ENCODE data around the gene BTBD9. TPM values are rescaled to one million over a fixed set of nuclear protein-coding genes. Genes with fewer than 3 reads are reported as not detected.

The BTBD9 gene
- total RNA-seq, 1 experiment from 2014 or later = 8.9 TPM

DNA sequence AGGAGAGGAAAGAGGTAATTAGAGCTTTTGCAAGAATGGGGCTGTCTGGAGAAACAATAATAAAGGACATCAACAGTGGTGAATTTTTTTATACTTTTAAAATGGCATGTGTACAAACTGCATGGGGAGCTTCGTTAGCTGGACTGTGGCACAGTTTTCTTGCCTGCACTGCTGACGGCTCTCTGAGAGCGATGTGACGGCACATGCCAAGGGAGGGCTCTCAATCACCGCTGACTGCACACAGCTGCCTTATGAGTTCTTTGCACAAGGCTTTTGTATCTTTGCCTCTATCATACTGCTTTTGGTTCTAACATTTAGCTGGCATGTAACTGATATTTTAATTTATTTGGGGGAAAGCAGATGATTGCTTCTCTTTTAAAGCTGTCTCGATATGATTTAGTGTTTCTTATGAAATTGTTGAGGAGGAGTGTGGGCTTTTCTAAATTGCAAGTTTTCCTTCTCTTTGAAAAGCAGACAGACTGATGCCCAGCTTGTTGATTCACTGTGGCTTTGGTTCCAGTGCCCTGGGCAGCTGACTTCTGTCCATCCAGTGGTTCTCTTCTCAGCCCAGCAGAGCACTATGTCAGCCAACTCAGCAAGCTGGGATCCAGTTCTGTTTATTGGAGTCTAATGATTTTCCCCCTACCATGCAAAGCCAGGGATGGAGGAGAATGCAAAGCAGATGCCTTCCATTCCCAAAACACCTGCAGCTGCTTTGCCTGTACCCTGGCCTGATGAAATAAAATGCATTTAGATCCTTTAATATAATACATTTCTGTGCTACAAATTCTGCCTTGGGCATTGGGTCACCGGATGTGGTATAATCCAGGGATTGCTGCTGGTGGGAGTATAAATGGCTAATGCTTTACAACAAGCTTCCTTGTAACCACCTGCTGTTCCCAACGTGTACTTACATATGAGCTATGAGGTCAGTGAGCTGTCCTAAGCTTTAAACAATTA lies 496.3 kb downstream of the BTBD9 start:
- H3K23ac ChIP-seq (ENCODE audit: insufficient read length, low read depth, low read length) = no peak overlapping the region
- no CpG with 5 or more reads among the region's 8 CpGs for WGBS (ENCODE audit: extremely low coverage, insufficient read length, low lambda C conversion rate)
- H2AK5ac ChIP-seq (ENCODE audit: insufficient read length, low read length) = no peak overlapping the region
- H3K9me3 Mint-ChIP-seq = no peaks in the 10 kb centered on the region
- H3K4me3 Mint-ChIP-seq = no peak overlapping the region
- H3K27me3 Mint-ChIP-seq (ENCODE audit: low read depth) = no peaks in the 10 kb centered on the region
- no peak overlapping the region for H3K4ac ChIP-seq (ENCODE audit: low read depth, low read length)
- H3K14ac ChIP-seq (ENCODE audit: insufficient read depth, low read length) = no peak overlapping the region
- H3K27ac ChIP-seq (ENCODE audit: insufficient read length, low read depth, low read length) = no peak overlapping the region
- H4K91ac ChIP-seq (ENCODE audit: insufficient read length, low read depth, low read length) = no peak overlapping the region
- no peak overlapping the region for H2BK20ac ChIP-seq (ENCODE audit: low read depth, low read length, poor library complexity, severe bottlenecking)
- H2AFZ ChIP-seq (ENCODE audit: low read length) = no peak overlapping the region
- H3K4me2 ChIP-seq (ENCODE audit: insufficient read depth, insufficient read length, low read length) = no peak overlapping the region
- H4K5ac ChIP-seq (ENCODE audit: insufficient read length, low read depth, low read length) = no peak overlapping the region
- H3K4me1 ChIP-seq (ENCODE audit: insufficient read depth, low read length) = no peaks in the 10 kb centered on the region; the same call in 1 of the 2 replicates
- no peaks in the 10 kb centered on the region for H4K20me1 ChIP-seq (ENCODE audit: control insufficient read depth, insufficient read depth, insufficient read length)
- H2BK120ac ChIP-seq (ENCODE audit: low read depth, low read length, poor library complexity, severe bottlenecking) = no peak overlapping the region
- H3K9ac ChIP-seq (ENCODE audit: extremely low read depth, insufficient read length, low read length) = no peak overlapping the region
- peak overlapping the region in 1 of 3 experiments; percentile 28; a peak in 2 of 7 replicates for H3K27ac Mint-ChIP-seq
- peaks cover 58 to 65% of the 10 kb centered on the region in 2 experiments for H3K4me1 Mint-ChIP-seq
- no peaks in the 10 kb centered on the region for H3K23me2 ChIP-seq (ENCODE audit: insufficient read length, low read depth, low read length, poor library complexity, severe bottlenecking)
- no peak overlapping the region for H3T11ph ChIP-seq (ENCODE audit: low read length)
- H3K56ac ChIP-seq (ENCODE audit: insufficient read length, low read depth, low read length) = no peak overlapping the region
- no peak overlapping the region for H2BK12ac ChIP-seq (ENCODE audit: insufficient read length, low read depth, low read length)
- no peaks in the 10 kb centered on the region for H3K27me3 ChIP-seq (ENCODE audit: insufficient read depth, low read length)
- no peak overlapping the region for H3K18ac ChIP-seq (ENCODE audit: insufficient read length, low read depth, low read length)
- H3K79me2 ChIP-seq (ENCODE audit: insufficient read depth, low read length) = no peaks in the 10 kb centered on the region
- no peak for DNase-seq
- H3K9me3 ChIP-seq (ENCODE audit: control insufficient read depth, low read depth, low read length) = no peaks in the 10 kb centered on the region
- H3K36me3 Mint-ChIP-seq (ENCODE audit: insufficient read depth in 1 of 3, low read depth in 3 of 3) = no peaks in the 10 kb centered on the region
- no peak overlapping the region for H2BK5ac ChIP-seq (ENCODE audit: insufficient read length, low read length)
- no peaks in the 10 kb centered on the region for H3K79me1 ChIP-seq (ENCODE audit: insufficient read depth, low read depth, low read length, poor library complexity, severe bottlenecking)
- no peak for TF ChIP-seq CTCF (conservative IDR thresholded peaks at IDR 0.05)
- H4K8ac ChIP-seq (replicated peaks; ENCODE audit: insufficient read length, low read depth, low read length) = no peak overlapping the region
- no peak overlapping the region for H2BK15ac ChIP-seq (ENCODE audit: low read depth, low read length)

Measured in H9 (cell line).